SKM-1 (cell line): ENCODE measurements around the gene FHDC1.

ENCODE experiments used
- DNase-seq: peaks from one replicate; lab custom pipeline; 2025; ENCODE audit not compliant: unreplicated experiment; lab: John Stamatoyannopoulos, UW

Gene FHDC1

GRCh38 chr4:152956650-152957436 is 20.7 kb downstream of the FHDC1 start:
- no peak for DNase-seq

DNA sequence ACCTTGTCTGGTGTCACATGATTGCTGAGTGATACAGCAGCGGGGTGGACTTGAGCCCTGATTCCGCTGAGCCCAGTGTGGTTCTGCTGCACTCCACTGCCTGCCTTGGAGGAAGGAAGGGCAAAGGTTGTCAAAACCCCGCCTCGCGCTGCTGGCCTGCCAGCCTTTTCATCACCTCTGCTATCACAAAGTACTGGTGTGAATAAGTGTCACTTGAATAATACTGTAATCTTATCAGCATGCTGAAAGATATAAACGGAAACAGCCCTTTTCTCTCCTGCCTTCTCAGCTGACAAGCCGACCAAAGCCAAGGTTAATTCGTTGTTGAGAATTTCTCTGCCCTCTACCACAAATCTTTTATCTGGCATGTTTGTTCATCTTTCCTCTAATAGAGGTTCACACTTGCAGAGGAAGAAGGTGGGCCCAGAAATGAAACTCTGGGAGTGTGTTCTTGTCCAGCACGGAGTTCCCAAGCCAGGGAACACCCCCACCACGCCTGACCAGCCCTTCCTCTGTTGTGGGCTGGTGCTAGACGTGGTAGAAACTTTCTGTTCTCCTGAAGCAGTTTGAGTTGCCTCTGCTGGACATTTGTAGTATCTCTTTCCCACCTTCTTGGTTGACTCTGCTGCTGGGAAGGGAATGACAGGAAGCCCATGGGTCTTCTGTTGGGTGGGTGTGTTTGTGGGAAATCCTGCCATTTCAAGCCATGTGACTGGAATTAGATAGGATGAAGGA is 21.5 kb downstream of the FHDC1 start:
- DNase-seq, result no peak

DNA sequence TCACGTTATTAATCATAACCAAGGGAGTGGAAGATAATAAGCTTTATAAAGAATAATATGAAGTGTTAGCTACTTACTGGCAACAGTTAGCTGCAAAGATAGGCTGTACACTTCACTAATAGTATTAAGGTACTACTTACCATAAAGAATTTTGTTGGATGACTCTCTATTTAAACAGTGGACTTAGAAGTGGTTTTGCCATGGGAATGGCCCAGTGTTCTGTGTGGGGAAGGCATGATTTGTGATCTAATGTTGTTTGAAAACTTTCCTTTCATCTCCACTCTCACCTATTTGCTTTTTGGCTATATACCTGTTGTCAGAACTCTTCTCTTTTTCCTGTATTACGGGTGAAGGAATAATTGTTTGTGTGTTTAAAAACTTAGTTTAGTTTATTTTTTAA is 23.0 kb downstream of the FHDC1 start:
- no peak for DNase-seq

GRCh38 chr4:152960082-152960481 is 24.0 kb downstream of the FHDC1 start:
- DNase-seq, result no peak

- no peak for DNase-seq
These were observed 25.1 kb downstream of the FHDC1 start for GRCh38 chr4:152961014-152961772.

- no peak for DNase-seq
These were observed 25.6 kb downstream of the FHDC1 start for GRCh38 chr4:152961773-152962115.

- DNase-seq, result no peak
These were observed 26.0 kb downstream of the FHDC1 start for GRCh38 chr4:152962150-152962549.

GRCh38 chr4:152964335-152964734 is 28.2 kb downstream of the FHDC1 start:
- DNase-seq, result no peak

DNA sequence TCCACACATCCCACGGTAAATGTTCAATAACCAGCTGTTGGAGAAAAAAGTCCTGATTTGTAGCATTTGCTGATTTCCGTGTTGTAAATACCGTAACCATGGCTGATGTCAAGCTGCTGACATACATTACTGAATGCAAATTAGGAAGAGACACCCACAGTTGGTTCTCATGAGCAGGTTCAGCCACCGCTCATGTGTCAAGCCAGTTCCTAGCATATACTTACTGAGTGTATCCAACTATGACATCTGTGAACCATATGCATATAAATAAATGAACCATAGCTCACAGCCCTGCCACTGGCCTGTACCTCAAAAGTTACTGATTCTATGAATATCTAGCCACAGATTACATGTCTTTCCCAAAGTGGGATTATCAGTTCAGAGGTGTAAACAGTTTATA is 29.5 kb downstream of the FHDC1 start:
- DNase-seq, result no peak

GRCh38 chr4:152967907-152968306 is 31.8 kb downstream of the FHDC1 start:
- no peak for DNase-seq

GRCh38 chr4:152968806-152969394 is 32.8 kb downstream of the FHDC1 start:
- DNase-seq, result no peak

GRCh38 chr4:152970102-152970820 is 34.1 kb downstream of the FHDC1 start:
- no peak for DNase-seq

DNA sequence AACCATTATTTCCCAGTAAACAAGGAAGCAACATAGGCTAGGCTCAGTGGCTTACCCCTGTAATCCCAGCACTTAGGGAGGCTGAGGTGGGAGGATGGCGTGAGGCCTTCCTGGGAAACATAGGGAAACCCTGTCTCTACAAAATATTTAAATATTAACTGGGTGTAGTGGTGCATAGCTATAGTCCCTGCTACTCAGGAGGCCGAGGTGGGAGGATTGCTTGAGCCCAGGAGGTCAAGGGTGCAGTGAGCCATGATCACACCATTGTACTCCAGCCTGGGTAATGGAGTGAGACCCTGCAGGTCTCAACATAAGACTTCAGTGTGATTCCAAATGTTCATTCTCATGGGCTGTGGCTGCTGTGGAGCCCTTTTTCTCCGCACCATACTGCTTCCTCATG is 34.9 kb downstream of the FHDC1 start:
- DNase-seq, result no peak

- DNase-seq, result no peak
These were observed 36.9 kb downstream of the FHDC1 start for GRCh38 chr4:152972821-152973628.

DNA sequence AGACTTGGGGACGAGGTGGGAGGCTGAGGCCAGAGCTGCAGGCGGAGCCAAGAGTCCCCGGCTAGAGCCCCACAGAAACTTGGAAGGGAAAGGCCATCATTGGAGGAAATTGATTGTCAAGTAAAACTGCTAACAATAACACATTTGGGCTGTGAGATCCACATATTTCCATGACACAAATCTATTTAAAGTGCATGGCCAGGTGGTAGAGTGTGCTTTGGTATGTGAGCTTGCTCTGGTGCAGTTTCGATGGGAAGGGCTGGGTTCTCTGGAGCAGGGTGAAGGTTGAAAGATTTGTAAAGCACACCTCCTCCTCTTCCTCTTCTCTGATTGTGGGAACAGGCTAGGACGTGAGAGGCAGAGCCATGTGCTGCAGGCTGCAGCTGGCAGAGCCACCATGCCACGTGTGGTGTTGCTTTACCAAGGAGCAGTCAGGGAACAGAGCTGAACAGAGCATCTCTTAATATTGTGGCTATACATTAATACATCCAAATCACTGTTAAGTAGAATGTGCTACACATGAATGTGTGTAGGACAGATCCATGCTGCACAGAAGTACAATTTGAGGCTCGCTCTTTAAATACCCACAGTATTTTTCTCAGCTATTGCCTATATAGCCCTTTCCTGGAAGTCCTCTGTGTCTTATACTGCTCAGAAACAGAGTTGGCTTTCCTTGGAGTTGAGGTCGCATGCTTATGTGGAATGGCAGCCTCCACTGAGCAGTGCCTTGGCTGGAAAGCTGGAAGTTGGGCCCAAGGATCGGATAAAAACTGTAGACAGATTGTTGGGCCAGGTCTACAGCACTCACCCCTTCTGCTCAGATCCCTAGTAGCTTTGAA is 37.7 kb downstream of the FHDC1 start:
- DNase-seq, result no peak

DNA sequence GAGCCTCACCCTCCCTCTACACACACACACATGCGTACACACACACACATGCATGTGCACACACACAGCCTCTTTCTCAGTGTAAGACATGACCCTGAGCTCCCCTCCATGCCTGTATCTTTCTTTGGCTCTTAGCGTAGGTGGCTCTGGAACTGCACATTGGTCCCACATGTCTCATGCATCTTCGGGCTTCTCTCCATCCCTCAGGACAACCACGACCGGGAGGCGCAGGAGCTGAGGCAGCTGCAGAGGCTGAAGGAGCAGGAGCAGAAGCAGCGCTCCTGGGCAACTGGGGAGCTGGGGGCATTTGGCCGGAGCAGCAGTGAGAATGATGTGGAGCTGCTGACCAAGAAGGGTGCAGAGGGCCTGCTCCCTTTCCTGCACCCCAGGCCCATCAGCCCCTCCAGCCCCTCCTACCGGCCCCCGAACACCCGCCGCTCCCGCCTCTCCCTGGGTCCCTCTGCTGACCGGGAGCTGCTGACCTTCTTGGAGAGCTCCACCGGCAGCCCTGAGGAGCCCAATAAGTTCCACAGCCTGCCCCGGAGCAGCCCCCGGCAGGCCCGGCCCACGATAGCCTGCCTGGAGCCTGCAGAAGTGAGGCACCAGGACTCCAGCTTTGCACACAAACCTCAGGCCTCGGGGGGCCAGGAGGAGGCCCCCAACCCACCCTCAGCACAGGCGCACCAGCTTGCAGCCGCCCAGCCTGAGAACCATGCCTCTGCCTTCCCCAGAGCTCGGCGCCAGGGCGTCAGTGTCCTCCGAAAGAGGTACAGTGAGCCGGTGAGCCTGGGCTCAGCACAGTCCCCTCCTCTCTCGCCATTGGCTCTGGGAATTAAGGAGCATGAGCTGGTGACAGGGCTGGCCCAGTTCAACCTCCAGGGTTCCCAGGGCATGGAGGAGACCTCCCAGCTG is 38.6 kb downstream of the FHDC1 start:
- DNase-seq, result no peak

GRCh38 chr4:152975380-152976211 is 39.5 kb downstream of the FHDC1 start:
- no peak for DNase-seq
